Tibial artery (tissue), 4 donors: ENCODE data around the gene MMP1.

Source experiments
- DNase-seq, 2 donors: peaks; one replicate each; pipeline ENCODE4 v3.0.0-alpha.2; 2019
- H3K27ac ChIP-seq, 2 donors: fragments of 200-600 bp; sonication (generic) in 1 of 2; 1 replicate in 1 of 2; 2 replicates in 1 of 2; pipeline ENCODE4 v1.5.1; 2018 to 2019; ENCODE audit warnings: mild to moderate bottlenecking in 1 of 2
- H3K27me3 ChIP-seq, 2 donors: fragments of 200-600 bp; sonication (generic) in 1 of 2; one replicate each; pipeline versions ENCODE4 v1.5.1 to v1.6.0; 2016 to 2019
- H3K36me3 ChIP-seq, 3 donors: fragments of 200-600 bp; sonication (generic) in 2 of 3; one replicate each; pipeline ENCODE4 v1.5.1; 2016 to 2019; ENCODE audit warnings: mild to moderate bottlenecking in 2 of 3
- H3K4me1 ChIP-seq, 4 donors: fragments of 200-600 bp; sonication (generic) in 2 of 4; 1 replicate in 3 of 4; 2 replicates in 1 of 4; pipeline ENCODE4 v1.5.1; 2016 to 2019
- H3K4me3 ChIP-seq, 2 donors: fragments of 200-600 bp; sonication (generic) in 1 of 2; 1 replicate in 1 of 2; 2 replicates in 1 of 2; pipeline ENCODE4 v1.5.1; 2018 to 2019; ENCODE audit warnings: mild to moderate bottlenecking in 2 of 2
- H3K9me3 ChIP-seq, 3 donors: fragments of 200-600 bp; sonication (generic) in 1 of 3; one replicate each; pipeline ENCODE4 v1.5.1; 2016 to 2019
- CTCF ChIP-seq, 2 experiments: fragments of 200-600 bp in 1 of 2; fragments of 450-650 bp in 1 of 2; IDR thresholded peaks; one replicate each; pipeline ENCODE4 v1.5.1; 2017 to 2019; ENCODE audit warnings: antibody characterized with exemption in 2 of 2, mild to moderate bottlenecking in 1 of 2, moderate library complexity in 1 of 2
- intact Hi-C: fragments of 100-400 bp; cut with DNase I; formaldehyde crosslinking; loops from one replicate; pipeline ENCODE4 v1.15.0; 2023; ENCODE audit warnings: low total_unique reads

MMP1 gene

GRCh38 chr11:102771351-102771750 lies 26.6 kb downstream of the MMP1 start:
- DNase-seq, result no peak
- Histone ChIP-seq H3K9me3 (no peaks in the 10 kb centered on the region), H3K4me3 (no peak overlapping the region), H3K36me3 (no peaks in the 10 kb centered on the region), H3K27ac (no peak overlapping the region), H3K4me1 (no peaks in the 10 kb centered on the region), H3K27me3 (no peaks in the 10 kb centered on the region)
- TF ChIP-seq CTCF (IDR thresholded peaks at IDR 0.05), result no peak
- intact Hi-C loops, result no loop called here

- no peak for DNase-seq
- intact Hi-C loops, result no loop called here
- H3K27ac ChIP-seq, result no peak overlapping the region
- H3K36me3 ChIP-seq, result no peaks in the 10 kb centered on the region
- no peak overlapping the region for H3K4me3 ChIP-seq
- H3K4me1 ChIP-seq, result no peaks in the 10 kb centered on the region
- no peak for TF ChIP-seq CTCF (IDR thresholded peaks at IDR 0.05)
- no peaks in the 10 kb centered on the region for H3K9me3 ChIP-seq
- no peaks in the 10 kb centered on the region for H3K27me3 ChIP-seq
Observed at GRCh38 chr11:102770191-102770590, 27.8 kb downstream of the MMP1 start.

DNA sequence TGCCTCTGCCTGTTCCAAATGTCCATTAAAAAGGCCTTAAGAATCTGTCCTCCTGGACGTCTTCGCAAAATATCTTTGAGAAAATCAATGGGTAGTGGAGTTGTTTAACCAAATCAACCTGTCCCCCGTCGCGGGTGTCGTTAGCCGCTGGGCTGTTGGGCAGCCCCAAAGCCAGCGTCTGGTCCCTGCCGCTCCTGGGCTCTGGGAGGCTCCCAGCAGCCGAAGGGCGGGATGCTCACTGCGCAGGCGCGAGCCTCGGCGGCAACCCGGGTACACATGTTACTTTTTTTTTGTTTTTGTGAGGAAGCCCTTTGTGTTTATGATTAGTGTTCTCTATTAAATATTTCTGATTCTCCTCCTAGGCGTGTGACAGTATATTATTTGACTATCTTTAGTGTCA lies 30.2 kb downstream of the MMP1 start:
- no peak for TF ChIP-seq CTCF (IDR thresholded peaks at IDR 0.05)

GRCh38 chr11:102763440-102763839 lies 34.5 kb downstream of the MMP1 start:
- intact Hi-C loops, result no loop called here
- H3K27me3 ChIP-seq, result no peaks in the 10 kb centered on the region
- H3K4me3 ChIP-seq, result no peak overlapping the region
- no peaks in the 10 kb centered on the region for H3K9me3 ChIP-seq
- no peak for DNase-seq
- no peak for TF ChIP-seq CTCF (IDR thresholded peaks at IDR 0.05)
- no peaks in the 10 kb centered on the region for H3K36me3 ChIP-seq
- H3K4me1 ChIP-seq, result no peaks in the 10 kb centered on the region
- H3K27ac ChIP-seq, result no peak overlapping the region

More for the DNA sequence above, 30.2 kb downstream of the MMP1 start:
- no peak overlapping the region for H3K27ac ChIP-seq
- no peaks in the 10 kb centered on the region for H3K27me3 ChIP-seq
- DNase-seq, result no peak
- intact Hi-C loops, result no loop called here
- H3K9me3 ChIP-seq, result no peaks in the 10 kb centered on the region
- no peaks in the 10 kb centered on the region for H3K4me1 ChIP-seq
- H3K36me3 ChIP-seq, result no peaks in the 10 kb centered on the region
- no peak overlapping the region for H3K4me3 ChIP-seq

GRCh38 chr11:102762361-102762767 lies 35.6 kb downstream of the MMP1 start:
- no peak overlapping the region for H3K4me3 ChIP-seq
- H3K9me3 ChIP-seq, result no peaks in the 10 kb centered on the region
- TF ChIP-seq CTCF (IDR thresholded peaks at IDR 0.05), result no peak
- intact Hi-C loops, result no loop called here
- no peaks in the 10 kb centered on the region for H3K27me3 ChIP-seq
- no peak overlapping the region for H3K27ac ChIP-seq
- H3K4me1 ChIP-seq, result no peaks in the 10 kb centered on the region
- H3K36me3 ChIP-seq, result no peaks in the 10 kb centered on the region
- DNase-seq, result no peak

GRCh38 chr11:102761646-102762238 lies 36.2 kb downstream of the MMP1 start:
- H3K4me1 ChIP-seq, result no peaks in the 10 kb centered on the region
- H3K27me3 ChIP-seq, result no peaks in the 10 kb centered on the region

More at GRCh38 chr11:102761646-102762238, 36.2 kb downstream of the MMP1 start:
- intact Hi-C loops, result no loop called here
- H3K36me3 ChIP-seq, result no peaks in the 10 kb centered on the region
- no peaks in the 10 kb centered on the region for H3K9me3 ChIP-seq
- DNase-seq, result no peak
- no peak overlapping the region for H3K4me3 ChIP-seq
- no peak for TF ChIP-seq CTCF (IDR thresholded peaks at IDR 0.05)
- no peak overlapping the region for H3K27ac ChIP-seq
